ENCODE data around the gene TMCC1. TPM values are rescaled to one million over a fixed set of nuclear protein-coding genes. Genes with fewer than 3 reads are reported as not detected.
"Not testable (repeated sequence)": the region's sequence is repeated elsewhere in the genome, so short reads cannot be mapped to it uniquely, and the experiment has no call there.

Gene TMCC1
- total RNA-seq, 4 donors from 2014 or later = 24.3 to 41.7 (median 31.1) TPM

DNA sequence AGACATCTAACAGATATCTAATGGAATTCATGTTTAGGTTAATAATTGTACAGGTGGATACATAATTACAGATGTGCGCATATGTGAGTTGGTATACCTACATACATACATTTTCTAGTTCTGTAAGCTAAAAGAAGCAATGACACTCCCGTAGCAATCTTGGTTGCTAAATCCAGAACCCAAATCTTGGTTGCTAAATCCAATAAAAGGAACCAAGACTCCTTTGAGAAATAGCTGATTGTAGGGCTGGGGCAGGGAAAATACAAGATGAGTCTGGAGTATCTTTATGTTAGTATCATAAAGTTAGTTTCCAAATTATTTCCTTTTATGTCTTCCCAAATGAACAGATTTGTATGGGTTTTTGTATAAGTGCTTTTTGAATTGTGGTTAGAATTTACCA, 135.2 kb downstream of the TMCC1 start:
- intact Hi-C loops (cut with DNase I) = no loop called here
- Histone ChIP-seq H3K27me3 (no peaks in the 10 kb centered on the region), H3K27ac (no peak overlapping the region), H3K4me1 (peaks cover 0 to 7% of the 10 kb centered on the region in 2 donors), H3K36me3 (no peaks in the 10 kb centered on the region), H3K4me3 (replicated peaks in 1 of 3) (no peak overlapping the region), H3K9me3 (no peaks in the 10 kb centered on the region)
- TF ChIP-seq, protein P1, sequence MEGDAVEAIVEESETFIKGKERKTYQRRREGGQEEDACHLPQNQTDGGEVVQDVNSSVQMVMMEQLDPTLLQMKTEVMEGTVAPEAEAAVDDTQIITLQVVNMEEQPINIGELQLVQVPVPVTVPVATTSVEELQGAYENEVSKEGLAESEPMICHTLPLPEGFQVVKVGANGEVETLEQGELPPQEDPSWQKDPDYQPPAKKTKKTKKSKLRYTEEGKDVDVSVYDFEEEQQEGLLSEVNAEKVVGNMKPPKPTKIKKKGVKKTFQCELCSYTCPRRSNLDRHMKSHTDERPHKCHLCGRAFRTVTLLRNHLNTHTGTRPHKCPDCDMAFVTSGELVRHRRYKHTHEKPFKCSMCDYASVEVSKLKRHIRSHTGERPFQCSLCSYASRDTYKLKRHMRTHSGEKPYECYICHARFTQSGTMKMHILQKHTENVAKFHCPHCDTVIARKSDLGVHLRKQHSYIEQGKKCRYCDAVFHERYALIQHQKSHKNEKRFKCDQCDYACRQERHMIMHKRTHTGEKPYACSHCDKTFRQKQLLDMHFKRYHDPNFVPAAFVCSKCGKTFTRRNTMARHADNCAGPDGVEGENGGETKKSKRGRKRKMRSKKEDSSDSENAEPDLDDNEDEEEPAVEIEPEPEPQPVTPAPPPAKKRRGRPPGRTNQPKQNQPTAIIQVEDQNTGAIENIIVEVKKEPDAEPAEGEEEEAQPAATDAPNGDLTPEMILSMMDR (IDR thresholded peaks at IDR 0.05) = no peak
- 94 to 96% methylated on average over 2 of the region's 2 CpGs for WGBS, 2 donors
- no peak for DNase-seq

DNA sequence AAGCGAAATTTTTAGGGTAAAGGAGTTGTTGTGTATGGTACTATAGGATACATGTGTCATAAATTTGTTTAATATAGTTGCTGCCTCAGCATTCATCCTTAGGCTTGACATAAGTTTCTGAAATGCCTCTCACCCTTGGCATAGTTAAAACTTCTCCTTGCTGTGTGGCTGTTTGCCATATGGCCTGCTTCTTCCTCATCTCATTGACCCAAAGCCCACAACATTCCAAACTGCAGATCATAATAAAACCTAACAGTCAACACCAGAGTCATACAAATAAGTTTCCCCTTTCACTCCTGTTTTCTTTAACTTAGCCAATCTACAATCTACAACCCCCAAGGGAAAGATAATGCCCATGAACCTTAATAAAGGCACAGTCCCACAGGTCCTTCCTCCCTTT, 136.6 kb downstream of the TMCC1 start:
- H3K4me3 ChIP-seq (replicated peaks in 1 of 3) = no peak overlapping the region
- H3K27ac ChIP-seq = no peak overlapping the region
- 91 to 100% methylated on average over 1 of the region's 1 CpG for WGBS, 2 donors
- no peaks in the 10 kb centered on the region for H3K36me3 ChIP-seq
- H3K4me1 ChIP-seq = peaks cover 0 to 7% of the 10 kb centered on the region in 2 donors
- DNase-seq = no peak
- intact Hi-C loops (cut with DNase I) = no loop called here
- no peaks in the 10 kb centered on the region for H3K27me3 ChIP-seq
- no peaks in the 10 kb centered on the region for H3K9me3 ChIP-seq
- TF ChIP-seq POLR2A (IDR thresholded peaks at IDR 0.05) = no peak
- TF ChIP-seq, protein P1 (IDR thresholded peaks at IDR 0.05) = no peak

DNA sequence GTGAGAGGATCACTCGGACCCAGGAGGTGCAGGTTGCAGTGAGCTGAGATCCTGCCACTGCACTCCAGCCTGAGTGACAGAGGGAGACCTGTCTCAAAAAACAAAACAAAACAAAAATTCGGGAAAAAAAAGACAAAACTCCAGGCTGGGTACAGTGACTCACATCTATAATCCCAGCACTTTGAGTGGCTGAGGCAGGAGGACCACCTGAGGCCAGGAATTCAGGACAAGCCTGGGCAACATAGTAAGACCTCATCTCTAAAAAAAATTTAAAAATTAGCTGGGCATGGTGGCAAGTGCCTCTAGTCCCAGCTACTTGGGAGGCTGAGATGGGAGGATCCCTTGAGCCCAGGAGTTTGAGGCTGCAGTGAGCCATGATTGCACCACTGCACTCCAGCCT, 142.4 kb downstream of the TMCC1 start:
- H3K9me3 ChIP-seq; H3K4me3 ChIP-seq (replicated peaks in 1 of 3); H3K4me1 ChIP-seq; intact Hi-C loops (cut with DNase I); H3K27me3 ChIP-seq; H3K27ac ChIP-seq; H3K36me3 ChIP-seq; DNase-seq: not testable (repeated sequence)
- 82 to 94% methylated on average over 2 of the region's 2 CpGs for WGBS, 2 donors

DNA sequence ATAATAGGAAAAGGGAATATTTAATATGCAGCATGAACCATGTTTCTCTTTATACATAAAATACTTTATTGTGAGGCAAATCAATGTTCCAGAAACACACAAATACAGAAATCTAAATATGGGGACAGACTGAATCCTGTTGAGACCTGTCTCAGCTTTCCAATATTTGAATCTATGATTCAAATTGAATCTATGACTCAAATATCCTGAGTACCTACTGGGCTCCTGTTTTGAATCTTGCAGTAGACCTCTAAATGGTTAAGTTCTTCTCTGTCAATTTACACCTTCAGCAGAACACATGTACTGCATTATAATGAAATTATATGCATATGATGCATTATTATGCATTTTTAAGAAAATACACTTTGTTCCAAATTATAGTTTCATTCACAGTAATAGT, 143.8 kb downstream of the TMCC1 start:
- DNase-seq = no peak
- intact Hi-C loops (cut with DNase I) = no loop called here
- H3K4me3 ChIP-seq (replicated peaks in 1 of 3) = no peak overlapping the region
- H3K36me3 ChIP-seq = no peaks in the 10 kb centered on the region
- no peak overlapping the region for H3K27ac ChIP-seq
- H3K4me1 ChIP-seq = peaks cover 0 to 10% of the 10 kb centered on the region in 2 donors
- TF ChIP-seq, protein P1 (IDR thresholded peaks at IDR 0.05) = no peak
- no peak for TF ChIP-seq POLR2A (IDR thresholded peaks at IDR 0.05)
- no peaks in the 10 kb centered on the region for H3K27me3 ChIP-seq
- no peaks in the 10 kb centered on the region for H3K9me3 ChIP-seq

DNA sequence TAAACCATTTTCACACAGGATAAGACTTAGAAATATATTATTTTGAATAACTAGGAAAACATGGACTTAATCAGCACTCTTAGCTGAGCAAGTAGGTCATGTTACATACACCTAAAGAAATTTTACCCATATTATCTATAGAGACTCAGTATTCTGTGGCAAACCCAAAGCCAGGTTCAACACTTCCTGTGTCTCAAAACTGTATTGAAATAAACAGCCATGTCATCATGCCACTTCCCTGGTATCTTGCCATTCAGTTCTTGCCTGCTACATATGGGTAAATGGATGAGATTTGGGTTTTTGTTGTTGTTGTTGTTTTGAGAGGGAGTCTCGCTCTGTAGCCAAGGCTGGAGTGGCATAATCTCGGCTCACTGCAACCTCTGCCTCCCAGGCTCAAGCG, 145.5 kb downstream of the TMCC1 start:
- 94 to 96% methylated on average over 3 of the region's 3 CpGs for WGBS, 2 donors
- Histone ChIP-seq H3K9me3 (no peaks in the 10 kb centered on the region), H3K4me1 (peaks cover 0 to 10% of the 10 kb centered on the region in 2 donors), H3K36me3 (no peaks in the 10 kb centered on the region), H3K27me3 (no peaks in the 10 kb centered on the region), H3K4me3 (replicated peaks in 1 of 3) (no peak overlapping the region), H3K27ac (no peak overlapping the region)
- no peak for DNase-seq
- TF ChIP-seq, protein P1 (IDR thresholded peaks at IDR 0.05) = no peak
- TF ChIP-seq POLR2A (IDR thresholded peaks at IDR 0.05) = no peak
- intact Hi-C loops (cut with DNase I) = no loop called here

DNA sequence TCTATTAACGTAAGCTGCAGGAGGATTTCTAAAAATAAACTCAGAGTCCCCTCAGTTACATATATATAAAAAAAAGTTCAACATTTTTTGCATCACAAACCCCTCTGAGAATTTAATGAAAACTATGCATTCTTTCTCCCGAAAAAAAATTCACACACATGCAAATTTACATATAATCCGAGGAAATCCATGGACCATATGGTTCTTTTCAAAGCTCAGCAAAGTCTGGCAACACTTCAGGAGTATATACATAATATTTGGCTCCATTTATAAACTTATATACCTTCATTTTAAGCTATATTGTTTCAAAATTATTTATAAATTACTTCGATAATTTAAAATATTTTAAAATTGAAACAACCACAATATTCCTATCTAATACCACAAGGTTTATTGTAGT, 146.4 kb downstream of the TMCC1 start:
- Histone ChIP-seq H3K4me3 (replicated peaks in 1 of 3) (no peak overlapping the region), H3K36me3 (no peaks in the 10 kb centered on the region), H3K27me3 (no peaks in the 10 kb centered on the region), H3K27ac (no peak overlapping the region), H3K4me1 (peaks cover 0 to 10% of the 10 kb centered on the region in 2 donors), H3K9me3 (no peaks in the 10 kb centered on the region)
- 87 to 89% methylated on average over 4 of the region's 4 CpGs for WGBS, 2 donors
- TF ChIP-seq POLR2A (IDR thresholded peaks at IDR 0.05) = no peak
- TF ChIP-seq, protein P1 (IDR thresholded peaks at IDR 0.05) = no peak
- intact Hi-C loops (cut with DNase I) = no loop called here
- DNase-seq = no peak

Data from thyroid gland (tissue), 4 donors.